ENCODE measurements around the gene FMNL2.

DNA sequence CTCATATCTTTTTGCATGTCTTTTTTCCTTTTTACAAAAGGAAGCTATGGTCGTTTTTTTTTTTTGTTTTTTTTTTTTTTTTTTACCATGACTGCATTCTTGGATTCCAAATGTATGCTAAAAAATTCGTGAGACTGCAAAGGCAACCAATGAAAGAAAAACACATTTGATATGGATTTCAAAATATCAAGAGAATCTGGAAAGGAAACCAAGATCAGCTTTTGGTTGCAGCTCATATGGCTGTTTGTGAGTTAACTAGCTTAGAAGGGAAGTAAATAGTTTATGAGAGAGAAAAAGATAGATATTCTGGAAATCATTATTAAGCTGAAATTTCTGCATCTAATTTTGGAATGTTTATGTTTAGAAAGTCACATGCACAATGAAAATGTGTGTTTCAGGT lies 272.0 kb downstream of the FMNL2 start:
- TF ChIP-seq EZH2 (IDR thresholded peaks at IDR 0.05; ENCODE audit: insufficient read depth, poor library complexity, severe bottlenecking) (no peak), EZH2phosphoT487 (IDR thresholded peaks at IDR 0.05; ENCODE audit: insufficient read depth, low read depth) (no peak)
